Measurements from ENCODE around the gene PLK1.

- TF ChIP-seq SIN3A (IDR thresholded peaks at IDR 0.05; ENCODE audit: borderline replicate concordance, insufficient read depth, low read length) = no peak
- TF ChIP-seq, protein P1, sequence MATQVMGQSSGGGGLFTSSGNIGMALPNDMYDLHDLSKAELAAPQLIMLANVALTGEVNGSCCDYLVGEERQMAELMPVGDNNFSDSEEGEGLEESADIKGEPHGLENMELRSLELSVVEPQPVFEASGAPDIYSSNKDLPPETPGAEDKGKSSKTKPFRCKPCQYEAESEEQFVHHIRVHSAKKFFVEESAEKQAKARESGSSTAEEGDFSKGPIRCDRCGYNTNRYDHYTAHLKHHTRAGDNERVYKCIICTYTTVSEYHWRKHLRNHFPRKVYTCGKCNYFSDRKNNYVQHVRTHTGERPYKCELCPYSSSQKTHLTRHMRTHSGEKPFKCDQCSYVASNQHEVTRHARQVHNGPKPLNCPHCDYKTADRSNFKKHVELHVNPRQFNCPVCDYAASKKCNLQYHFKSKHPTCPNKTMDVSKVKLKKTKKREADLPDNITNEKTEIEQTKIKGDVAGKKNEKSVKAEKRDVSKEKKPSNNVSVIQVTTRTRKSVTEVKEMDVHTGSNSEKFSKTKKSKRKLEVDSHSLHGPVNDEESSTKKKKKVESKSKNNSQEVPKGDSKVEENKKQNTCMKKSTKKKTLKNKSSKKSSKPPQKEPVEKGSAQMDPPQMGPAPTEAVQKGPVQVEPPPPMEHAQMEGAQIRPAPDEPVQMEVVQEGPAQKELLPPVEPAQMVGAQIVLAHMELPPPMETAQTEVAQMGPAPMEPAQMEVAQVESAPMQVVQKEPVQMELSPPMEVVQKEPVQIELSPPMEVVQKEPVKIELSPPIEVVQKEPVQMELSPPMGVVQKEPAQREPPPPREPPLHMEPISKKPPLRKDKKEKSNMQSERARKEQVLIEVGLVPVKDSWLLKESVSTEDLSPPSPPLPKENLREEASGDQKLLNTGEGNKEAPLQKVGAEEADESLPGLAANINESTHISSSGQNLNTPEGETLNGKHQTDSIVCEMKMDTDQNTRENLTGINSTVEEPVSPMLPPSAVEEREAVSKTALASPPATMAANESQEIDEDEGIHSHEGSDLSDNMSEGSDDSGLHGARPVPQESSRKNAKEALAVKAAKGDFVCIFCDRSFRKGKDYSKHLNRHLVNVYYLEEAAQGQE (IDR thresholded peaks at IDR 0.05; ENCODE audit: insufficient read depth in 1 of 2, low read depth in 2 of 2, low read length in 2 of 2) = no peak
- no peak for TF ChIP-seq TAF1 (IDR thresholded peaks at IDR 0.05; ENCODE audit: borderline replicate concordance, insufficient read depth, low read length)
- TF ChIP-seq POLR2AphosphoS5 (IDR thresholded peaks at IDR 0.05; ENCODE audit: low read depth, low read length) = no peak
- TF ChIP-seq FOXP2 (optimal IDR thresholded peaks at IDR 0.05; ENCODE audit: borderline replicate concordance, extremely low read depth, extremely low read length, insufficient read depth) = no peak
These were observed 49.2 kb upstream of the PLK1 start for GRCh38 chr16:23629516-23629915.

Measured in PFSK-1 (cell line).